ENCODE measurements around the gene WDR19. TPM values are rescaled to one million over a fixed set of nuclear protein-coding genes. Genes with fewer than 3 reads are reported as not detected.

WDR19 gene
- total RNA-seq, 1 donor from 2014 or later = 28.3 TPM

DNA sequence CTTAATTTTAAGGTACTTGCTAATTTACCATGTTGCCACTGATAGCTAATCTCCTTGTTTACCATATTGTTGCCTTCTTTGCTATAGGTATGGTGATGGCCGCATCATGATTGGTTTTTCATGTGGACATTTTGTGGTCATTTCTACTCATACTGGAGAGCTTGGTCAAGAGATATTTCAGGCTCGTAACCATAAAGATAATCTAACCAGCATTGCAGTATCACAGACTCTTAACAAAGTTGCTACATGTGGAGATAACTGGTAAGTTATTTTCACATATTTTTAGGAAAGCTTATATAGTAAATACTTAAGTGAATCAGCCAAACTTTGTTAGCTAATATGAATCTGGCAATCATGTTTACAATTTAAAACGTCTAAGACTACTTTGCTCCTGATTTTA lies 23.1 kb downstream of the WDR19 start:
- peaks cover 0 to 4% of the 10 kb centered on the region in 2 donors for H3K4me1 ChIP-seq
- no peak overlapping the region for H3K4me3 ChIP-seq
- TF ChIP-seq, protein P1, sequence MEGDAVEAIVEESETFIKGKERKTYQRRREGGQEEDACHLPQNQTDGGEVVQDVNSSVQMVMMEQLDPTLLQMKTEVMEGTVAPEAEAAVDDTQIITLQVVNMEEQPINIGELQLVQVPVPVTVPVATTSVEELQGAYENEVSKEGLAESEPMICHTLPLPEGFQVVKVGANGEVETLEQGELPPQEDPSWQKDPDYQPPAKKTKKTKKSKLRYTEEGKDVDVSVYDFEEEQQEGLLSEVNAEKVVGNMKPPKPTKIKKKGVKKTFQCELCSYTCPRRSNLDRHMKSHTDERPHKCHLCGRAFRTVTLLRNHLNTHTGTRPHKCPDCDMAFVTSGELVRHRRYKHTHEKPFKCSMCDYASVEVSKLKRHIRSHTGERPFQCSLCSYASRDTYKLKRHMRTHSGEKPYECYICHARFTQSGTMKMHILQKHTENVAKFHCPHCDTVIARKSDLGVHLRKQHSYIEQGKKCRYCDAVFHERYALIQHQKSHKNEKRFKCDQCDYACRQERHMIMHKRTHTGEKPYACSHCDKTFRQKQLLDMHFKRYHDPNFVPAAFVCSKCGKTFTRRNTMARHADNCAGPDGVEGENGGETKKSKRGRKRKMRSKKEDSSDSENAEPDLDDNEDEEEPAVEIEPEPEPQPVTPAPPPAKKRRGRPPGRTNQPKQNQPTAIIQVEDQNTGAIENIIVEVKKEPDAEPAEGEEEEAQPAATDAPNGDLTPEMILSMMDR (IDR thresholded peaks at IDR 0.05) = no peak
- H3K27ac ChIP-seq = no peak overlapping the region
- peaks cover 12 to 65% of the 10 kb centered on the region in 2 donors for H3K36me3 ChIP-seq
- no peak for DNase-seq (ENCODE audit: low spot score in 2 of 2)
- H3K9me3 ChIP-seq = no peaks in the 10 kb centered on the region
- intact Hi-C loops (cut with DNase I) = no loop called here
- no peaks in the 10 kb centered on the region for H3K27me3 ChIP-seq

DNA sequence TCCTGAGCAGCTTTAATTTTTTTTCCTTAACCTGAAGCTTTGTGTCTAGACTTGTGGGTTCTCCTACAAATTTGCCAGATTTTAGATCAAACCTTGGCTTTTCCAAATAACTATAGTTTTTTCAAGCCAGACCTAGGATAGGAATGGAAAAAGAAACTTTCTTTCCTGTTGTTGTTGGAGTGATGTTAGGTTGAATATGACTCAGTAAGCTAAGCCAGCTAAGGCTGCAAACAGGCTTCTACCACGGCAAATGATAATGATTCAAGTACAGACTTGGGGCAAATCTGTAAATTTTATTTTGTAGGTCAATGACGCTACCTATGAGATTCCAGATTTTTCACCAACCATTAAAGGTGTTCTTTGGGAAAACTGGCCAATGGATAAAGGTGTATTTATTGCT lies 45.6 kb downstream of the WDR19 start:
- Histone ChIP-seq H3K4me1 (peaks cover 0 to 11% of the 10 kb centered on the region in 2 donors), H3K27ac (peak overlapping the region; percentile 57 to 68), H3K36me3 (peaks cover 4 to 9% of the 10 kb centered on the region in 2 donors), H3K27me3 (no peaks in the 10 kb centered on the region), H3K4me3 (peak overlapping the region in 1 of 2 donors; percentile 28), H3K9me3 (no peaks in the 10 kb centered on the region)
- TF ChIP-seq, protein P1 (IDR thresholded peaks at IDR 0.05) = no peak
- intact Hi-C loops (cut with DNase I) = no loop called here
- DNase-seq (ENCODE audit: low spot score in 2 of 2) = no peak

DNA sequence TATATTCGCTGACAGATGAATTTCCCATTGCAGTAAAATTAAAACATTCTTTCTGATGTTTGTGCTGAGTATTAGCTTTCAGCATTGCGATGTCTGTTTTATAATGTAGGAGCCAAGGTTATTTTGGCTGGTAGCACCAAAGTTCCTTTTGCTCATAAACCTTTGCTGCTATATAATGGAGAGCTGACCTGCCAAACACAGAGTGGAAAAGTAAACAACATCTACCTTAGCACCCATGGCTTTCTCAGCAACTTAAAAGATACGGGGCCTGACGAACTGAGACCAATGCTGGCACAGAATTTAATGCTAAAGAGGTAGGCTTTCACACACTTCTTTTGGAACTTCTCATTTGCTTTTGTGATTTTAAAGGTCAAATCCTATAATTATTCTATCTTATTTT lies 46.0 kb downstream of the WDR19 start:
- TF ChIP-seq, protein P1 (IDR thresholded peaks at IDR 0.05) = no peak
- intact Hi-C loops (cut with DNase I) = no loop called here
- DNase-seq (ENCODE audit: low spot score in 2 of 2) = no peak

DNA sequence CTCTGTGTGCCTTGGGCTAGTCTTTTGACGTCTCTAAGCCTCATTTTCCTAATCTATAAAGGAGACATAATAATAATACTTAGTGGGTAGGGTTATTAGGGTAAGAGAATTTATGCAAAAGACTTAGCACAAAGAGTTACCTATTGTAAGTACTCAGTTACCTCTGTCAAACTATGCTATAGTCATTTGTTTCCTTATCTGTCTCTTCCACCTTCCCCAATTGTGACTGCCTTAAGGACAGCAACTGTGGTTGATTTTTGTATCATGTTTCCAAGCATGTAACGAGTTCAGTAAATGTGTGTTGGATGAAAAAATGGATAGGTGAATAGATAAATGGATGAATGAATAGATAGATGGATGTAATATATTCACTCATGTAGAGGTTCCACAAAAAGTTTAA lies 48.1 kb downstream of the WDR19 start:
- Histone ChIP-seq H3K4me1 (peaks cover 0 to 11% of the 10 kb centered on the region in 2 donors), H3K36me3 (peaks cover 4 to 9% of the 10 kb centered on the region in 2 donors), H3K4me3 (no peak overlapping the region), H3K27ac (no peak overlapping the region), H3K9me3 (no peaks in the 10 kb centered on the region), H3K27me3 (no peaks in the 10 kb centered on the region)
- TF ChIP-seq, protein P1 (IDR thresholded peaks at IDR 0.05) = no peak
- DNase-seq (ENCODE audit: low spot score in 2 of 2) = no peak
- intact Hi-C loops (cut with DNase I) = no loop called here

More for the DNA sequence above, 46.0 kb downstream of the WDR19 start:
- peak overlapping the region in 1 of 2 donors; percentile 28 for H3K4me3 ChIP-seq
- peaks cover 0 to 11% of the 10 kb centered on the region in 2 donors for H3K4me1 ChIP-seq
- H3K36me3 ChIP-seq = peaks cover 4 to 9% of the 10 kb centered on the region in 2 donors
- H3K27me3 ChIP-seq = no peaks in the 10 kb centered on the region
- H3K9me3 ChIP-seq = no peaks in the 10 kb centered on the region
- H3K27ac ChIP-seq = peak overlapping the region; percentile 57 to 68

DNA sequence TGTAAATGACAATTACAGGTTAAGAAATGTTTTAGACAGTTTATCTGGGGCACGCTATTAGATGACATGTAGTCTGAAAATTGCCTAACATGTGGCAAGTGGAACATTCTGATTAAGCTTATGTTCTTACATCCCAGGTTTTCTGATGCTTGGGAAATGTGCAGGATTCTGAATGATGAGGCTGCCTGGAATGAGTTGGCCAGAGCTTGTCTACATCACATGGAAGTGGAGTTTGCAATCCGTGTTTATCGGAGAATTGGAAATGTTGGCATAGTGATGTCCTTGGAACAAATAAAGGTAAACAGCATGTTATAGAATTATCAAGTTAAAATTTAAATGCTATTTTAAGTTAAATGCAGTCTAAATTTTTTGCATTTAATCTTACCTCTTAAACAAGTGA lies 49.3 kb downstream of the WDR19 start:
- intact Hi-C loops (cut with DNase I) = no loop called here
- H3K36me3 ChIP-seq = peaks cover 4 to 9% of the 10 kb centered on the region in 2 donors

More for the DNA sequence above, 49.3 kb downstream of the WDR19 start:
- Histone ChIP-seq H3K4me3 (no peak overlapping the region), H3K9me3 (no peaks in the 10 kb centered on the region), H3K27me3 (no peaks in the 10 kb centered on the region), H3K4me1 (peaks cover 0 to 13% of the 10 kb centered on the region in 2 donors), H3K27ac (no peak overlapping the region)
- no peak for DNase-seq (ENCODE audit: low spot score in 2 of 2)
- TF ChIP-seq, protein P1 (IDR thresholded peaks at IDR 0.05) = no peak

Measured in ascending aorta (tissue), 2 donors.